GM12801 (cell line): Measurements from ENCODE around the gene COL7A1.

Experiments
- CTCF ChIP-seq: IDR thresholded peaks from one replicate; pipeline ENCODE4 v1.5.1; 2011; ENCODE audit warnings: control low read depth; ENCODE audit not compliant: insufficient read length; ENCODE audit errors: extremely low read depth

COL7A1 gene

DNA sequence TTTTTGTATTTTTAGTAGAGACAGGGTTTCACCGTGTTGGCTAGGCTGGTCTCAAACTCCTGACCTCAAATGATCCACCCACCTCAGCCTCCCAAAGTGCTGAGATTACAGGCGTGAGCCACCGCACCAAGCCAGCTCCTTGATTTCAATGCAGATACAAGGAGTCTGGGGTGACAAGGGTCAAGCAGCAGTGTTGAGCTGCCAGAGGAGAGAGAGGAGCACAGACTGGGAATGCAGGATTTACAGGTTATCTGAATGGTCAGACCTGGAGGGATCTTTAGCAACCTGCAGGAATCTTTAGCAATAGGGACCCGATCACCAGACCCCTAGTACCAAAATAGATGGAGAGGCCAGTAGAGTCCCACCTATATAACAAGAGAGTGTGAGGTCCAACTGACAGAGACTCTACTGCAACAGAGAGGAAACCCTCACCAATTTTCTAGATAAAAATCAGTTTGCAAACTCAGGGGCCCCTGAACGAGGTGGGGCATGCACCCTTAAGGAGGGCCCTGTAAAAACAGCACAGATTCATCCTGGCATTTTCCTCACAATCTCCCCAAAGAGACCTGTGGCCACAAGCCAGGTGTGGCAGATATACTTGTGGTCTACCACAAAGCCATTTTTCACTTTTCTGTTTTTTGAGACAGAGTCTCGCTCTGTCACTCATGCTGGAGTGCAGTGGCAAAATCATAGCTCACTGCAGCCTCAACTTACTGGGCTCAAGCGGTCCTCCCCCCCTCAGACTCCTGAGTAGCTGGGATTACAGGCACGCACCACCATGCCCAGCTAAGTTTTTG, 80.5 kb downstream of the COL7A1 start:
- no peak for TF ChIP-seq CTCF
